HG03066 (cell line): ENCODE results near the gene FAM3A.

ENCODE experiments used
- ATAC-seq: cut with Tn5 transposase; IDR thresholded peaks from one replicate; pipeline ENCODE4 v1.9.1; 2021; ENCODE audit warnings: low read depth; ENCODE audit not compliant: unreplicated experiment

The FAM3A gene

DNA sequence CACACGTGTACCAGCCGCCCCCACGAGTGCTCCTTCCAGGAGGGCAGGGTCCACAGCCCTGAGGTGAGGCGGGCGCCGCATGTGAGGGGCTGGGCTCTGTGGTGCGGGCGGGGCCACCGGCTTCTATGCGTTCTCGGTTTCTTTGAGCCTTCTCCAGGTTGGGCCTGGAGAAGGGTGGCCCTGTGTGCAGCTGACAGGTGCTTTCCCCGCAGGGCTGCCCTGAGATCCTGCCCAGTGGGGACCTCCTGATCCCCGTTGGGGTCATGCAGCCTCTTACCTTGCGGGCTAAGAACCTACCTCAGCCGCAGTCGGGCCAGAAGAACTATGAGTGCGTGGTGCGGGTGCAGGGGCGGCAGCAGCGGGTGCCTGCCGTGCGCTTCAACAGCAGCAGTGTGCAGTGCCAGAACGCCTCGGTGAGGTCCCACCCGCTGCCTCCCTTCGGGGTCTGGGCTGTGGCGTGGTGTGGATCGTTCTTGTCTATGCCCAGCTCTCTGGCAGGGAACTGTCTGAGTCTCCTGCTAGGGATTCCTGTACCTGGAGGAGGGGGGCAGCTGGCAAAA, 51.1 kb downstream of the FAM3A start:
- no peak for ATAC-seq

DNA sequence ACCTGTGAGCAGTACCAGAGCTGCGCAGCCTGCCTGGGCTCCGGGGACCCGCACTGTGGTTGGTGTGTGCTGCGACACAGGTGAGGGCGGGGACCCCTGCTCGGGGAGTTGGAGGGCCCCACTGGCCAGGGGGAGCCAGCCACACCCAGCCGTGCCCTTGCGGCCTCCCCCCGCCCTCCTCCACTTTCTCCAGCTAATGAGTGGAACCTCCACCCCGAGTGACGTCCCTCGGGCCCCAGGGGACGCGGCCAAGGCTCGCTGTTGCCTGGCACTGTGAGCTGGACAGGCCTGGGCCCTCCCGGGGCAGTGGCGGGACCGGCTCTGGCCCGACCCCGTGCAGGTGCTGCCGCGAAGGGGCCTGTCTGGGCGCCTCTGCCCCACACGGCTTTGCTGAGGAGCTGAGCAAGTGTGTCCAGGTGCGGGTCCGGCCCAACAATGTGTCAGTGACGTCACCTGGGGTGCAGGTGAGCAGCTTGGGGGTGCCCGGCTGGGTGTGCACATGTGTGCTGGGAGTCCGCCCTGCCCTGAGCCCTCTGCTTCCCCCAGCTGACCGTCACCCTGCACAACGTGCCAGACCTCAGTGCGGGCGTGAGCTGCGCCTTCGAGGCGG, 52.3 kb downstream of the FAM3A start:
- no peak for ATAC-seq

DNA sequence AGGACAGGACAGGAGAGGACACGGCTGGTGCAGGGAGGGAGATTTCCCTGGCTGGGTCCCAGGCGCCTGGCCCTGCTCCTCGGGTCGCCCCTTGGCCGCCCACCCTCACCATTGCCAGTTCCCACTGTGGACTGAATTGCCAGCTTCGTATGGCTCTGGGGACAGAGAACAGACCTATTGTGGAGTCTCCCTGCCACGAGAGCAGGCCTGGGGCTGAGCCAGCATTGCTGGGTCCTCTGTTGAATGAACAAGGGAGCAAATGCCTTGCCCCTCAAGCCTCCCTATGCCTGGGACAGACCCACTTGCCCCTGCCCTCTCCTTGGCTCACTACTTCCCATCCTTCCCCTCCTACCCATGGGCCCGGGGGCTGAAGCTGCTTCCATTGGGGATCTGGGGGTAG, 53.6 kb downstream of the FAM3A start:
- no peak for ATAC-seq

DNA sequence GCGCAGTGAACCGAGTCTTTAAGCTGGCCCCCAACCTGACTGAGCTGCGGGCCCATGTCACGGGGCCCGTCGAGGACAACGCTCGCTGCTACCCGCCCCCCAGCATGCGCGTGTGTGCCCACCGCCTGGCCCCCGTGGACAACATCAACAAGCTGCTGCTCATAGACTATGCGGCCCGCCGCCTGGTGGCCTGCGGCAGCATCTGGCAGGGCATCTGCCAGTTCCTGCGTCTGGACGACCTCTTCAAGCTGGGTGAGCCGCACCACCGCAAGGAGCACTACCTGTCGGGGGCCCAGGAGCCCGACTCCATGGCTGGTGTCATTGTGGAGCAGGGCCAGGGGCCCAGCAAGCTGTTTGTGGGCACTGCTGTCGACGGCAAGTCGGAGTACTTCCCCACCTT, 55.7 kb downstream of the FAM3A start:
- no peak for ATAC-seq

DNA sequence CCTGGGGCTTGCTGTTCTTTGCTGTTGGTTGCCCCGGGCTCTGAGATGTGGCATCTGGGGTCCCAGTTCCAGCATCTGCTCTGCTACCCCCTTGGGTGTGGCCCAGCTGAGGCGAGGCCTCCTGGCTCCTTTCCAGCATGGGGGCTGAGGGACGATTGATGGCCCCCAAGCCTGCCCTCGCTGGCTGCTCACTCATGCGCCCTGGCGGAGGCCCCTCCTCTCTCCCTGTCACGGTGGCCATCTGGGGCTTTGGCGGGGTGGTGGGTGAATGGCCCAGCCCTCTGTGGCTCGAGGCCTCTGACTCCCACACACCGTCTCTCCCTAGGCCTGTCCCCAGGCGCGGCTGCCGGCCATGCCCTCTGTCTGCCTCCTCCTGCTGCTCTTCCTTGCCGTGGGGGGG, 56.2 kb downstream of the FAM3A start:
- no peak for ATAC-seq

DNA sequence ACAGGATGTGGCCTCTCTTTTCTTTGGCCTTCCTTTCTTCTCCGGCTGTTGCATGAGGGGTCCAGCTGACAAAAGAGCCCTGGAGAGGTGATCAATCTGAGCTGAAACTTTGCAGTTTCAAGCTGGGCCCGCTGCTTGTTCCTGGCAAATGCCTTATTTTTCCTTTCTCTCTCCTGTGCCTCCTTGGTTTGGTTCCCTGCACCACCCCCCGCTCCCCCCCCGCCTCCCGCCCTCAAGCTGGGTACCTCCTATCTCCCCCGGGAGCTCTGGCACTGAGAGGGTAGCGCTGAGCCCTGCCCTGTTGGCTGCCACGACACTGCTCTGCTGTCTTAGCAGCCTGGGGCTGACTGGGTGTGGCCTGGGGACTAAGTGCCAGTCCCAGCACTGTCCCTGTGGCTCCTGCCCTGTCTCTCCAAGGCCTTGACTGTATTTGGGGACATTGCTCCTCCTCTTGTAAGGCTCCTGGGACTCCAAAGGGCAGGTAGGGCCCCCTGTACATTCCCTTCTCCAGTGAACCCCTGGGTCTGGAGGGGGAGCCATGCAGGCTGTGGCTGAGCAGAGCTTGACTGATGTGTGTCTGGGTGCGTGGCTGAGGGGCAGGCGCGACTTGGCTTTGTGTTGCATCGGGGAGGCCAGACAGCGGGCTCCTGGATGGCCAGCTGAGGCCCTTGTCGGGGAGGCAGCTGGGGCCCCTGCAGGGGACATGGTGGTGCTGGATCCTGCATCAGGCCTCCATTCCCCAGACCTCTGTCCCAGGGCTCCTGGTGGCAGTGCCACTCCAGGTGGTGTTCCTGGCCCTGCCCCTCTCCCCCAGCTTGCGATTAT, 56.9 kb downstream of the FAM3A start:
- no peak for ATAC-seq

DNA sequence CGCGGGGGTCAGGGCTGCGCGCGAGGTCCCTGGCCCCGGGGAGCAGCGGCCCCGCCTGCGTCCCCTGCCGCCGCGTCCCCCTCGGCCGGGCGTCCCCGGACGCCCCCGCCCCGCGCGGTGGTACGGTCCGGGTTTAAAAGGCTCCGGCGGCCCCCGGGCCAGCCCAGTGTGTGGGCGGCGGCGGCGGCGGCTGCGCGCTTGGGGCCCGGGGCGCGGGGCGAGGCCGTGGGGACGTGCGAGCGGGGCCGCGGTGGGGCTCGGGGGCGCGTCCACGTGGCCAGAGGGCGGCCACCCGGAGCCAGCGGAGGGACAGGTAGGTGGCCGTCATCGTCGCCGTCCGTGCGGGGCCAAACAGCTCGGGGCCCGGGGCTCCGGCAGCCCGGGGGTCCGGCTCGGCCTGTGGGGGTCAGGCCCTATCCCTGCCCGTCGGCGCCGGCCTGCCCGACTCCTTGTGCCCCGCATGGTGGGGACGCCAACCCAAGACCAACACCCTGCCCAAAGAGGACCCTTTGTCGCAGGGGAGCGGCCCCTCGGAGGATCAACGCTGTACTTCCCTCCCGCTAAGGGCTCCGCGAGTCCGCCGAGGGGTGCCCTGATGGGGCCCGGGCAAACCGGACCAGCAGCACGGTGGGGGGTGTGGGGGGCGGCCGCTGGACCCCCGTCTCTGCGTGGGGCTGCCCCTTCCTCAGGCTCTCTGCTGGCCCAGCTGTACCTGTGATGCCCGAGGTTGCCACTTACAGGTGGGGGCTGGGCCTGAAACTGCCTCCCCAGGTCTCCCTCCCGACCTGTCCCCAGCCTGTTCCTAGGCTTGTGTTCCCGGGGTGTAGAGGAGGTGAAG, 57.7 kb downstream of the FAM3A start, which contains the start of gene PLXNA3:
Gene PLXNA3 (plus strand): TSS at position 166 of the 838 bp plus-strand sequence. CDS start 1,903 bp downstream, outside the sequence.
- ATAC-seq, result peak; percentile 57

DNA sequence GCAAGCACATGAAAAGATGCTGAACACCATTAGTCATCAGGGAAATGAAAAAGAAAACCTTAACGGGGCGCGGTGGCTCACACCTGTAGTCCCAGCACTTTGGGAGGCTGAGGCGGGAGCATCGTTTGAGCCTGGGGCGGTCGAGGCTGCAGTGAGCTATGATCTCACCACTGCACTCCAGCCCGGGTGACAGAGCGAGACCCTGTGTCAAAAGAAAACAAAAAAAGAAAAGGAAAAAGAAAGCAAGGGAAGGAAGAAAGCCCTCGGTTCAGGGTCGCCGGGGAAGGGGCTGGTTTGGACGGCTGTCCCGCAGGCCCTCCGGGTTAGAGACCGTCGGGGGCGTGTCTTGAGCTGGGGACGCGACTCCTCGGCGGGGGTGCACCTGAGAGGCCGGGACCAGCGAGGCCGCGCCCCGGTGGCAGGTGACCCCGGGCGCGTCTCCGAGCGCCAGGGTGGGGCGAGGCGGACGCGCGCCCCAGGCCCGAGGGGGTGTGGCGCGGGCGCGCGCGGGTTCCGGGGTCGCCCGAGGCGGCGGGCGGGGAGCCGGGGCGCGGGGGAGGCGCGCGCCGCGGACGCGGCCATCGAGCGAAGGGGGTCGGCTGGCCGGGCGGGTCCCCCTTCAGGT, 58.4 kb downstream of the FAM3A start:
- peak; percentile 61 for ATAC-seq
